Fibroblast of pulmonary artery (primary cell): ENCODE results near the gene NT5E.

Experiments
- DNase-seq: peaks from one replicate; pipeline ENCODE4 v3.0.0-alpha.2; 2010; ENCODE audit warnings: low read depth
- H3K4me3 ChIP-seq: replicated peaks from 2 replicates; pipeline ENCODE4 v1.5.1; 2011; ENCODE audit warnings: low read depth, mild to moderate bottlenecking, control low read depth, low read length, moderate library complexity
- CTCF ChIP-seq: IDR thresholded peaks from 2 replicates; pipeline ENCODE4 v1.5.1; 2011; ENCODE audit warnings: mild to moderate bottlenecking, control low read depth, low read length, inconsistent platforms; ENCODE audit errors: missing control alignments

The NT5E gene

GRCh38 chr6:85464260-85464644, 14.4 kb downstream of the NT5E start:
- TF ChIP-seq CTCF: no peak
- peak overlapping the region; percentile 8 for H3K4me3 ChIP-seq
- DNase-seq: peak; percentile 98

GRCh38 chr6:85464722-85465150, 14.9 kb downstream of the NT5E start:
- DNase-seq: peak; percentile 90
- peak overlapping the region; percentile 8 for H3K4me3 ChIP-seq
- no peak for TF ChIP-seq CTCF

GRCh38 chr6:85465762-85466161, 15.9 kb downstream of the NT5E start:
- H3K4me3 ChIP-seq: no peak overlapping the region
- no peak for DNase-seq
- TF ChIP-seq CTCF: no peak

- peak; percentile 59 for DNase-seq
- H3K4me3 ChIP-seq: no peak overlapping the region
- no peak for TF ChIP-seq CTCF
Measured at GRCh38 chr6:85468326-85468725, 18.4 kb downstream of the NT5E start.

- TF ChIP-seq CTCF: no peak
- H3K4me3 ChIP-seq: no peak overlapping the region
- DNase-seq: no peak
Measured at GRCh38 chr6:85469276-85470022, 19.6 kb downstream of the NT5E start.

- TF ChIP-seq CTCF: no peak
- no peak overlapping the region for H3K4me3 ChIP-seq
- no peak for DNase-seq
Measured at GRCh38 chr6:85470023-85470410, 20.1 kb downstream of the NT5E start.

- no peak for TF ChIP-seq CTCF
- no peak overlapping the region for H3K4me3 ChIP-seq
- peak; percentile 55 for DNase-seq
Measured at GRCh38 chr6:85472744-85473143, 22.9 kb downstream of the NT5E start.
